Pancreas (tissue), 10 donors: ENCODE measurements around the gene ARHGDIG. TPM values are rescaled to one million over a fixed set of nuclear protein-coding genes. Genes with fewer than 3 reads are reported as not detected.
A peak's percentile ranks its signal among the peaks of the same experiment; 100 is the strongest.

ENCODE experiments used
- ATAC-seq, 4 donors: fragments of 200-7000 bp; cut with Tn5 transposase; one replicate each; pipeline versions ENCODE4 v1.8.0 to v1.9.1; 2020; ENCODE audit warnings: mild to moderate bottlenecking in 4 of 4, moderate library complexity in 4 of 4
- DNase-seq, 6 donors: peaks; one replicate each; pipeline ENCODE4 v3.0.0-alpha.2; 2020
- FAIRE-seq: peaks from 2 replicates; lab custom pipeline; 2012; peaks lifted over from hg19 to GRCh38; lab: Jason Lieb, UNC
- H3K27ac ChIP-seq, 4 donors: fragments of 200-600 bp; sonication (generic); 1 replicate in 3 of 4; 2 replicates in 1 of 4; pipeline versions ENCODE4 v1.5.0 to v1.8.0; 2020
- H3K27me3 ChIP-seq, 4 donors: fragments of 200-600 bp; one replicate each; pipeline ENCODE4 v1.8.0; 2021
- H3K36me3 ChIP-seq, 3 donors: fragments of 200-600 bp; sonication (generic) in 1 of 3; one replicate each; pipeline versions ENCODE4 v1.5.0 to v1.8.0; 2020 to 2021
- H3K4me1 ChIP-seq, 3 donors: fragments of 200-600 bp; one replicate each; pipeline ENCODE4 v1.8.0; 2021
- H3K4me3 ChIP-seq, 4 donors: fragments of 200-600 bp; sonication (generic) in 2 of 4; one replicate each; pipeline versions ENCODE4 v1.5.0 to v1.8.0; 2020 to 2021
- H3K9me3 ChIP-seq, 4 donors: fragments of 200-600 bp; one replicate each; pipeline ENCODE4 v1.8.0; 2021
- CTCF ChIP-seq, 4 donors: fragments of 200-600 bp; sonication (generic) in 3 of 4; IDR thresholded peaks; one replicate each; pipeline versions ENCODE4 v1.5.0 to v1.8.0; 2021; ENCODE audit warnings: antibody characterized with exemption in 4 of 4
- WGBS, 2 donors: extraction: QIAGEN DNeasy Blood & Tissue Kit; methylation state at CpG; one replicate each; pipeline ENCODE4 v1.1.7; 2013; 5-methylcytosine and 5-hydroxymethylcytosine counted together
- intact Hi-C, 3 donors: fragments of 100-400 bp; cut with DNase I; formaldehyde crosslinking; loops; one replicate each; pipeline versions ENCODE4 v1.11.1 to v1.14.2; 2022
- polyA plus RNA-seq, 2 donors: library from polyadenylated mRNA; stranded (reverse); fragments of 200-250 nt; gene quantifications; one replicate each; pipeline ENCODE4 v1.2.3, GENCODE V29; 2013
- total RNA-seq, 6 donors: library from RNA; stranded (reverse); fragmentation: NEBNext Ultra II Directional in 4 of 6; extraction: Animal tissue kit (Norgen Biotek cat#: 25700) in 4 of 6; gene quantifications; one replicate each; pipeline versions ENCODE4 v1.2.1 to v1.2.4, GENCODE V29; 2021 to 2023
- donor health status: healthy with polysubstance abuse.
- donor health status: DM: no; HTN: no; CAD: no; lungs with moderate emphysema.
- donor health status: DM: no; HTN: no; CAD: no.
- donor health status: control.
- donor health status: control.
- donor health status: Bipolar disorder and iron deficiency.
- donor health status: DM: yes; HTN: yes; CAD: no.
- donor health status: DM: no; HTN: no; CAD: no.
- donor health status: DM: no; HTN: no; CAD: no.
- donor health status: DM: yes; HTN: yes; CAD: no.

Gene ARHGDIG
- total and polyA plus RNA-seq, 8 donors = 5.6 to 165 (median 50.7) TPM

GRCh38 chr16:290015-290680 is 9.8 kb downstream of the ARHGDIG start:
- no peak overlapping the region for H3K4me3 ChIP-seq
- FAIRE-seq = no peak
- no peak for TF ChIP-seq CTCF (IDR thresholded peaks at IDR 0.05)
- peak in 4 of 6 donors; percentile 67 to 83 (median 70) for DNase-seq
- intact Hi-C loops = no loop called here
- H3K9me3 ChIP-seq = no peaks in the 10 kb centered on the region
- ATAC-seq = peak in 3 of 4 donors; percentile 33 to 60 (median 38)
- no peak overlapping the region for H3K27ac ChIP-seq
- peaks cover 0 to 14% (median 0%) of the 10 kb centered on the region in 3 donors for H3K36me3 ChIP-seq
- no peaks in the 10 kb centered on the region for H3K4me1 ChIP-seq
- 54 to 66% methylated on average over 25 of the region's 25 CpGs for WGBS, 2 donors
- no peaks in the 10 kb centered on the region for H3K27me3 ChIP-seq

GRCh38 chr16:290681-291405 is 10.5 kb downstream of the ARHGDIG start:
- Histone ChIP-seq H3K9me3 (no peaks in the 10 kb centered on the region), H3K27ac (no peak overlapping the region), H3K4me3 (no peak overlapping the region), H3K4me1 (no peaks in the 10 kb centered on the region), H3K36me3 (peaks cover 0 to 14% (median 0%) of the 10 kb centered on the region in 3 donors), H3K27me3 (no peaks in the 10 kb centered on the region)
- TF ChIP-seq CTCF (IDR thresholded peaks at IDR 0.05) = no peak
- DNase-seq (peak in 3 of 6 donors; percentile 39 to 83 (median 49)), ATAC-seq (peak in 2 of 4 donors; percentile 3 to 4), FAIRE-seq (no peak)
- intact Hi-C loops = no loop called here
- WGBS, 2 donors = 84 to 86% methylated on average over 50 of the region's 50 CpGs

- Histone ChIP-seq H3K36me3 (peaks cover 0 to 14% (median 0%) of the 10 kb centered on the region in 3 donors), H3K4me3 (no peak overlapping the region), H3K27ac (no peak overlapping the region), H3K4me1 (no peaks in the 10 kb centered on the region), H3K9me3 (no peaks in the 10 kb centered on the region), H3K27me3 (no peaks in the 10 kb centered on the region)
- WGBS, 2 donors = 78 to 80% methylated on average over 17 of the region's 17 CpGs
- TF ChIP-seq CTCF (IDR thresholded peaks at IDR 0.05) = no peak
- FAIRE-seq (no peak), DNase-seq (peak in 1 of 6 donors; percentile 25), ATAC-seq (no peak)
- intact Hi-C loops = no loop called here
These were observed 11.1 kb downstream of the ARHGDIG start for GRCh38 chr16:291539-291938.

GRCh38 chr16:293043-293775 is 12.8 kb downstream of the ARHGDIG start:
- ATAC-seq (no peak), FAIRE-seq (no peak), DNase-seq (peak in 2 of 6 donors; percentile 27 to 68)
- no peak for TF ChIP-seq CTCF (IDR thresholded peaks at IDR 0.05)
- Histone ChIP-seq H3K9me3 (no peaks in the 10 kb centered on the region), H3K4me1 (no peaks in the 10 kb centered on the region), H3K4me3 (no peak overlapping the region), H3K27ac (no peak overlapping the region), H3K36me3 (peaks cover 0 to 9% (median 0%) of the 10 kb centered on the region in 3 donors), H3K27me3 (no peaks in the 10 kb centered on the region)
- intact Hi-C loops = no loop called here
- WGBS, 2 donors = 93 to 96% methylated on average over 28 to 32 of the region's 32 CpGs
